Stimulated activated CD8-positive, alpha-beta memory T cell treated with anti-CD3 and anti-CD28 coated beads, Interleukin-12 subunit alpha, Interleukin-12 subunit beta, amount 100 ng/mL, for 4 hours (primary cell): ENCODE measurements around the gene ADAMTS5.

Source experiments
- DNase-seq: peaks from one replicate; pipeline ENCODE4 v3.0.0-alpha.2; 2020; ENCODE audit warnings: low read depth

The ADAMTS5 gene

GRCh38 chr21:26967062-26967913, at the start of gene ADAMTS5:
TSS of gene ADAMTS5 (minus strand) at chr21:26967088. CDS start at chr21:26966391, 697 bp downstream.
- DNase-seq, result no peak

- no peak for DNase-seq
Observed at GRCh38 chr21:27001526-27001925, 34.6 kb upstream of the ADAMTS5 start.

- DNase-seq, result no peak
Observed at GRCh38 chr21:26983576-26983975, 16.7 kb upstream of the ADAMTS5 start.

- DNase-seq, result no peak
Observed at GRCh38 chr21:26982767-26983166, 15.9 kb upstream of the ADAMTS5 start.

GRCh38 chr21:26977746-26978145, 10.9 kb upstream of the ADAMTS5 start:
- DNase-seq, result no peak

GRCh38 chr21:26973226-26973625, 6.3 kb upstream of the ADAMTS5 start:
- no peak for DNase-seq

GRCh38 chr21:26972192-26972591, 5.3 kb upstream of the ADAMTS5 start:
- no peak for DNase-seq

- no peak for DNase-seq
Observed at GRCh38 chr21:26969971-26970725, 3.3 kb upstream of the ADAMTS5 start.

GRCh38 chr21:26966649-26967061, 233 bp downstream of the ADAMTS5 start:
- no peak for DNase-seq

GRCh38 chr21:26965907-26966581, 844 bp downstream of the ADAMTS5 start:
- DNase-seq, result no peak

GRCh38 chr21:26965040-26965906, 1.6 kb downstream of the ADAMTS5 start:
- DNase-seq, result no peak

- DNase-seq, result no peak
Observed at GRCh38 chr21:26964170-26964778, 2.6 kb downstream of the ADAMTS5 start.

- no peak for DNase-seq
Observed at GRCh38 chr21:26962621-26963181, 4.2 kb downstream of the ADAMTS5 start.

GRCh38 chr21:26961698-26962097, 5.2 kb downstream of the ADAMTS5 start:
- DNase-seq, result no peak

GRCh38 chr21:26958788-26959187, 8.1 kb downstream of the ADAMTS5 start:
- no peak for DNase-seq

GRCh38 chr21:26956813-26957212, 10.1 kb downstream of the ADAMTS5 start:
- DNase-seq, result no peak

GRCh38 chr21:26956216-26956615, 10.7 kb downstream of the ADAMTS5 start:
- no peak for DNase-seq

GRCh38 chr21:26954662-26955121, 12.2 kb downstream of the ADAMTS5 start:
- no peak for DNase-seq

- DNase-seq, result no peak
Observed at GRCh38 chr21:26952374-26953066, 14.4 kb downstream of the ADAMTS5 start.

GRCh38 chr21:26949830-26950229, 17.1 kb downstream of the ADAMTS5 start:
- DNase-seq, result no peak
